HG02884 (cell line): Measurements from ENCODE around the gene TMEM121.

Experiments
- ATAC-seq: cut with Tn5 transposase; IDR thresholded peaks from one replicate; pipeline ENCODE4 v1.9.1; 2021; ENCODE audit warnings: mild to moderate bottlenecking, moderate library complexity; ENCODE audit not compliant: unreplicated experiment

TMEM121 gene

GRCh38 chr14:105527826-105528585, 1.6 kb downstream of the TMEM121 start:
- no peak for ATAC-seq

GRCh38 chr14:105528586-105529318, 2.4 kb downstream of the TMEM121 start:
- ATAC-seq = no peak

- ATAC-seq = no peak
Measured at GRCh38 chr14:105529319-105529568, 2.9 kb downstream of the TMEM121 start.

- ATAC-seq = no peak
Measured at GRCh38 chr14:105529569-105530284, 3.3 kb downstream of the TMEM121 start.

GRCh38 chr14:105530285-105531087, 4.1 kb downstream of the TMEM121 start:
- no peak for ATAC-seq

- no peak for ATAC-seq
Measured at GRCh38 chr14:105531088-105531893, 4.9 kb downstream of the TMEM121 start.

- no peak for ATAC-seq
Measured at GRCh38 chr14:105531894-105532623, 5.7 kb downstream of the TMEM121 start.

- ATAC-seq = no peak
Measured at GRCh38 chr14:105532735-105533141, 6.4 kb downstream of the TMEM121 start.

GRCh38 chr14:105533391-105533790, 7.0 kb downstream of the TMEM121 start:
- no peak for ATAC-seq

- ATAC-seq = no peak
Measured at GRCh38 chr14:105533811-105534498, 7.6 kb downstream of the TMEM121 start.

GRCh38 chr14:105534586-105534985, 8.2 kb downstream of the TMEM121 start:
- no peak for ATAC-seq

- no peak for ATAC-seq
Measured at GRCh38 chr14:105536051-105536450, 9.7 kb downstream of the TMEM121 start.

- no peak for ATAC-seq
Measured at GRCh38 chr14:105536691-105537579, 10.6 kb downstream of the TMEM121 start.

GRCh38 chr14:105537580-105538474, 11.4 kb downstream of the TMEM121 start:
- ATAC-seq = no peak

- no peak for ATAC-seq
Measured at GRCh38 chr14:105538481-105539049, 12.2 kb downstream of the TMEM121 start.

- ATAC-seq = no peak
Measured at GRCh38 chr14:105540811-105541210, 14.4 kb downstream of the TMEM121 start.
